ENCODE measurements around the gene LDLRAD3. TPM values are rescaled to one million over a fixed set of nuclear protein-coding genes. Genes with fewer than 3 reads are reported as not detected.

Gene LDLRAD3
- total RNA-seq, 1 experiment from 2014 or later: 12.1 TPM

DNA sequence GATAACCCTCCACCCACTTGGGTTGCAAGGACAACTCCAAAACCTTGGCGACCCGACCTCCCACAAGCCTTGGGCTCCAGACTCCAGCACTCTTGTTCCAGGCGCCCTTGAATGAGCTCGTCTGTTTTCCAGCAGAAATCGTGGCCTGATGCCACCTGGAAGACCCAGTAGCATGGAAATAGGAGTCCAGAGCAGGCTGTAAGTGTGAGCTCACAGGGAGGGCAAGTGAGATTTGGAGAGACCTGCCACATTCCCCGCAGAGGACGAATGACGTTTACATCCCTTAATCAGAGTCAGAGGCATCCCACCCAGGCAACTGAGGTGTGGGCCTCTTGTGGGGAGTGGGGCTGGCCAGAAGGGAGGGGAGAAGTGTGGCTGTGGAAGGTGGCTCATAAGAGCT is 71.9 kb downstream of the LDLRAD3 start:
- Histone ChIP-seq H3K56ac (ENCODE audit: insufficient read length, low read depth, low read length) (no peak overlapping the region), H2BK5ac (ENCODE audit: insufficient read length, low read length) (no peak overlapping the region), H3K27me3 (ENCODE audit: insufficient read depth, low read length) (no peaks in the 10 kb centered on the region), H2BK20ac (ENCODE audit: low read depth, low read length, poor library complexity, severe bottlenecking) (no peak overlapping the region), H3T11ph (ENCODE audit: low read length) (no peak overlapping the region), H3K14ac (ENCODE audit: insufficient read depth, low read length) (no peak overlapping the region), H4K5ac (ENCODE audit: insufficient read length, low read depth, low read length) (no peak overlapping the region), H2AFZ (ENCODE audit: low read length) (no peak overlapping the region), H3K9me3 (ENCODE audit: control insufficient read depth, low read depth, low read length) (no peaks in the 10 kb centered on the region), H3K27ac (ENCODE audit: insufficient read length, low read depth, low read length) (no peak overlapping the region), H2BK120ac (ENCODE audit: low read depth, low read length, poor library complexity, severe bottlenecking) (peak overlapping the region; percentile 49), H2BK15ac (ENCODE audit: low read depth, low read length) (no peak overlapping the region), H2AK5ac (ENCODE audit: insufficient read length, low read length) (no peak overlapping the region), H4K20me1 (ENCODE audit: control insufficient read depth, insufficient read depth, insufficient read length) (no peaks in the 10 kb centered on the region), H4K91ac (ENCODE audit: insufficient read length, low read depth, low read length) (no peak overlapping the region), H3K4me2 (ENCODE audit: insufficient read depth, insufficient read length, low read length) (no peak overlapping the region), H3K23ac (ENCODE audit: insufficient read length, low read depth, low read length) (no peak overlapping the region), H3K9ac (ENCODE audit: extremely low read depth, insufficient read length, low read length) (no peak overlapping the region), H3K4ac (ENCODE audit: low read depth, low read length) (no peak overlapping the region), H3K23me2 (ENCODE audit: insufficient read length, low read depth, low read length, poor library complexity, severe bottlenecking) (no peaks in the 10 kb centered on the region), H2BK12ac (ENCODE audit: insufficient read length, low read depth, low read length) (no peak overlapping the region), H3K79me1 (ENCODE audit: insufficient read depth, low read depth, low read length, poor library complexity, severe bottlenecking) (peaks cover 4% of the 10 kb centered on the region), H3K79me2 (ENCODE audit: insufficient read depth, low read length) (peaks cover 2% of the 10 kb centered on the region; the same call in 1 of the 2 replicates), H3K18ac (ENCODE audit: insufficient read length, low read depth, low read length) (no peak overlapping the region), H3K4me1 (ENCODE audit: insufficient read depth, low read length) (no peaks in the 10 kb centered on the region; the same call in 1 of the 2 replicates), H4K8ac (replicated peaks; ENCODE audit: insufficient read length, low read depth, low read length) (no peak overlapping the region)
- WGBS (ENCODE audit: extremely low coverage, insufficient read length, low lambda C conversion rate): no CpG with 5 or more reads among the region's 8 CpGs
- H3K36me3 Mint-ChIP-seq (ENCODE audit: insufficient read depth in 1 of 3, low read depth in 3 of 3): no peaks in the 10 kb centered on the region; a peak in 2 of 7 replicates
- H3K27me3 Mint-ChIP-seq (ENCODE audit: low read depth): no peaks in the 10 kb centered on the region
- DNase-seq: no peak
- H3K4me3 Mint-ChIP-seq: no peak overlapping the region
- peaks cover 14 to 26% of the 10 kb centered on the region in 2 experiments for H3K4me1 Mint-ChIP-seq
- no peaks in the 10 kb centered on the region; a peak in 1 of 5 replicates for H3K9me3 Mint-ChIP-seq
- peak overlapping the region in 1 of 3 experiments; percentile 59; a peak in 3 of 7 replicates for H3K27ac Mint-ChIP-seq
- TF ChIP-seq, protein P1, sequence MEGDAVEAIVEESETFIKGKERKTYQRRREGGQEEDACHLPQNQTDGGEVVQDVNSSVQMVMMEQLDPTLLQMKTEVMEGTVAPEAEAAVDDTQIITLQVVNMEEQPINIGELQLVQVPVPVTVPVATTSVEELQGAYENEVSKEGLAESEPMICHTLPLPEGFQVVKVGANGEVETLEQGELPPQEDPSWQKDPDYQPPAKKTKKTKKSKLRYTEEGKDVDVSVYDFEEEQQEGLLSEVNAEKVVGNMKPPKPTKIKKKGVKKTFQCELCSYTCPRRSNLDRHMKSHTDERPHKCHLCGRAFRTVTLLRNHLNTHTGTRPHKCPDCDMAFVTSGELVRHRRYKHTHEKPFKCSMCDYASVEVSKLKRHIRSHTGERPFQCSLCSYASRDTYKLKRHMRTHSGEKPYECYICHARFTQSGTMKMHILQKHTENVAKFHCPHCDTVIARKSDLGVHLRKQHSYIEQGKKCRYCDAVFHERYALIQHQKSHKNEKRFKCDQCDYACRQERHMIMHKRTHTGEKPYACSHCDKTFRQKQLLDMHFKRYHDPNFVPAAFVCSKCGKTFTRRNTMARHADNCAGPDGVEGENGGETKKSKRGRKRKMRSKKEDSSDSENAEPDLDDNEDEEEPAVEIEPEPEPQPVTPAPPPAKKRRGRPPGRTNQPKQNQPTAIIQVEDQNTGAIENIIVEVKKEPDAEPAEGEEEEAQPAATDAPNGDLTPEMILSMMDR (conservative IDR thresholded peaks at IDR 0.05): no peak
